WI38 (cell line): ENCODE measurements around the gene ANKRD2.
"Not testable (repeated sequence)": the region's sequence is repeated elsewhere in the genome, so short reads cannot be mapped to it uniquely, and the experiment has no call there.

Experiments used
- H3K4me3 ChIP-seq: 2 replicates; pipeline ENCODE4 v1.5.1; 2011; ENCODE audit warnings: low read depth, mild to moderate bottlenecking, control low read depth, low read length
- CTCF ChIP-seq: IDR thresholded peaks from 2 replicates; pipeline ENCODE4 v1.5.1; 2012; ENCODE audit warnings: low read depth, mild to moderate bottlenecking, control low read depth, low read length

ANKRD2 gene

GRCh38 chr10:97547962-97548361 lies 24.6 kb upstream of the ANKRD2 start:
- no peak for TF ChIP-seq CTCF

DNA sequence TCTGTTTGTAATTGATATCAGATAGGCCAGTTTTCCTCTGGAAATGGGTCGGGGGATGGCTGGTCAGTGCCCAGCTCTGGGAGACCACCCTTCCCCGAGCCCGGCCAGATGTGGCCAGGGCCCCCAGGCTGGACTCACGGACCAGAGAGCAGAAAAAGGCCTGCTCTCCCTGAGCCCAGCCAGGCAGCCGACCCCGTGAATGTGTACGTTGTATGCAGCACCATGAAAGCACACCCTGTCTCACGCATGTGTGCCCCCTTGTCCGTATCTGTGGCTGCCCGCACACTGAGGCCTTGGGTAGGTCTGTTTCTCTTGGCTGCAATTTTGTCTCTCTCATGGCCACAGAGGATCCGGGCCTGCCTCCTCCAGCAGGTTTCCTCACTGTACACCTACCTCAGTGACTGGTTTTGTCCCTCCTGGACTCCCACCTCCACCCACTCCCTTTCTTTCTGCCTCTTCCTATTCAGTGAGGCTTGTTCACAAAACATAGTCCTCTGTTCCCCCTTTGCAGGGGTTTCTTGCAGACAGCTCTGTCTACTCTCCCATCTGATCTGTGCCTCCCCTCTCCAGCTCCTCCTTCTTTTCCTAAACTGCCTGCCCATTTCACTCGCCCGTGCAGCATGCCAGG lies 23.6 kb upstream of the ANKRD2 start:
- no peak for TF ChIP-seq CTCF
- no peak overlapping the region for H3K4me3 ChIP-seq

More at GRCh38 chr10:97547962-97548361, 24.6 kb upstream of the ANKRD2 start:
- no peak overlapping the region for H3K4me3 ChIP-seq

DNA sequence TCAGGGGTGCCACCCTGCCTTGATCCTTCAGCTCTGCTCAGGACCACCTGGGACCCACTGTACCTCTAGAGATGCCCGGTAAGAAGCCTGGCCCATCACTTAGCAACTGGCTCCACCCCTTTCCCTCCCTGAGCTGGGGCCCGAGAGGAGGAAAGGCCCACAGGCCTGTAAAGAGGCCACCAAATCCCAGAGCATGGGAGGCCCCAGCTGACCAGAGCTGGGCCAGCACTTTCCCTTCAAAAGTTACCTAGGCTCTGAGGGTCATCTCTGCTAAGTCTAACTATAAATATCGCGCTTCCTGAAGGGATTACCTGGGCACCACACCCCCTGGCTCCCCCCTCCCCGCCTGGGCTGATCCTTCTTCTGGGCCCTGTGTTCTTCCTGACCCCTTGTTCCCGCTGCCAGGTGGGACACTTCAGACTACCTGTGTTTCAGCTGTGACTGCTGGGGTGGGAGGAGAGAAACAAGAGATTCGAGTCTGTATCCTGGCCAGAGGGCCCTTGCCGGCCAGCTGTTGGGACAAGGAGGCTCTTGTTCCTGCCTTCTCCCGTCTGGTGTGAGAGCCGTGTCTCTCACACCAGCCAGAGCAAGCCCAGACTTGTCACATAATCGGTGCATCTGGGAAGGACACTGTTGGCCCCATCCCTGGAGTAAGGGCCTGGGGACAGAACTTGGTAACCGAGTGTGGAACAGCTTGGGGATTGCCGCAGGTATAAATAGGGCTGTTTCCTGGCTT lies 22.8 kb upstream of the ANKRD2 start:
- no peak for TF ChIP-seq CTCF

GRCh38 chr10:97550336-97551149 lies 22.0 kb upstream of the ANKRD2 start:
- no peak for TF ChIP-seq CTCF

More for the DNA sequence above, 22.8 kb upstream of the ANKRD2 start:
- no peak overlapping the region for H3K4me3 ChIP-seq

DNA sequence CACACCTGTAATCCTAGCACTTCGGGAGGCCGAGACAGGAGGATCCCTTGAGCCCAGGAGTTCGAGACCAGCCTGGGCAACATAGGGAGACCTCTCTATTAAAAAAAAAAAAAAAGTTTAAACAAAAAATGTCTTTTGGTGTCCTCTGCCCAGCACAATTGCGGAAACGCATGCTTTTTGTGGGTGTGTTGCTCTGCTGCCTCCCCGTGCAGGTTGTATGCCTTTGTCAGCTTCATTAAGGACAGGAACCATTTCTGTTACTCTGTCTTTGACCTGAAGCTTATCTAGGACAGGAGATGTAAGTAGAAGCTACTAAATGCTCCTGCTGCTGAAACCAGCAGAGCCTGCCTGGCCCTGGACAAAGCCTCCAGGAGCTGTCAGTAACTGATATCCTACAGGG lies 21.3 kb upstream of the ANKRD2 start:
- no peak for TF ChIP-seq CTCF
- H3K4me3 ChIP-seq = no peak overlapping the region

More at GRCh38 chr10:97550336-97551149, 22.0 kb upstream of the ANKRD2 start:
- no peak overlapping the region for H3K4me3 ChIP-seq

DNA sequence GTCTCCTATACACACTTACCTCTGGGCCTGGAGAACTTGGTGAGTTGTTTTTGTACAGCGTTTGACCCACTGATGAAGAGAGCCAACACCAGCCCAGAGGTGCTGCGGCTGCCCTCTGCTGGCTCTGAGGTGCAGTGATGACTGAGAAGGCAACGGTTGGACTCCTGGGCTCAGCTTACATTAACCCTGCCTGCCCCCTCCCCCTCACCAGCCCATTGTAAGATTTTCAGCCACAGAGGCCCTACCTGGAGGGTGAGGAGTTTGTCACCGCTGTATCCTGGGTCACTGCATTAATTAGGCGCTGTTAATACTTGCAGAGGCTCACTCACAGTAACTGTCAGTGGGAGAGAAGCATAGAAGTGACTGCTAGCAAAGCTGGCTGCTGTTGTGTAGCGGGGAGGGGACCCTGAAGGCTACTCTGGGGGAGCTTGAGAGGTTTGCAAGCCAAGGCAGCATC lies 19.0 kb upstream of the ANKRD2 start:
- no peak overlapping the region for H3K4me3 ChIP-seq
- peak; percentile 95 for TF ChIP-seq CTCF

DNA sequence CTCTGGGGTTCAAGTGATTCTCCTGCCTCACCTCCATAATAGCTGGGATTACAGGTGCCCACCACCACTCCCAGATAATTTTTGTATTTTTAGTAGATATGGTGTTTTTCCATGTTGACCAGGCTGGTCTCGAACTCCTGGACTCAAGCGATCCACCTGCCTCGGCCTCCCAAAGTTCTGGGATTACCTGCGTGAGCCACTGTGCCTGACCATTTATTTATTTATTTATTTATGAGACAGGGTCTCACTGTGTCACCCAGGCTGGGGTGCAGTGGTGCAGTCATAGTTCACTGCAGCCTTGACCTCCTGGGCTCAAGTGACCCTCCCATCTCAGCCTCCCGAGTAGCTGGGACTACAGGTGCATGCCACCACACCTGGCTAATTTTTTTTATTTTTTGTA lies 18.2 kb upstream of the ANKRD2 start:
- H3K4me3 ChIP-seq = not testable (repeated sequence)

- H3K4me3 ChIP-seq = not testable (repeated sequence)
Measured at GRCh38 chr10:97555541-97555940, 17.0 kb upstream of the ANKRD2 start.

GRCh38 chr10:97560731-97561381 lies 11.7 kb upstream of the ANKRD2 start:
- not testable (repeated sequence) for H3K4me3 ChIP-seq

- not testable (repeated sequence) for H3K4me3 ChIP-seq
Measured at GRCh38 chr10:97561386-97562077, 11.0 kb upstream of the ANKRD2 start.

DNA sequence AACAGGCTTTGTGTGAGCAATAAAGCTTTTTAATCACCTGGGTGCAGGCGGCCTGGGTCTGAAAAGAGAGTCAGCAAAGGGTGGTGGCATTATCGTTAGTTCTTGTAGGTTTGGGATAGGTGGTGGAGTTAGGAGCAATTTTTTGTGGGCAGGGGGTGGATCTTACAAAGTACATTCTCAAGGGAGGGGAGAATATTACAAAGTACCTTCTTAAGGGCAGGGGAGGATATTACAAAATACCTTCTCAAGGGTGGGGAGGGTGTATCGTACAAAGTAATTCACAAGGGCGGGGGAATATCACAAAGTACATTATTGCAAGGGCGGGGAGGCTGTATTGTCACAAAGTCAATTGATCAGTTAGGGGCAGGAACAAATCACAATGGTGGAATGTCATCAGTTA lies 10.2 kb upstream of the ANKRD2 start:
- H3K4me3 ChIP-seq = not testable (repeated sequence)
